ENCODE data around the gene BBS9. TPM values are rescaled to one million over a fixed set of nuclear protein-coding genes. Genes with fewer than 3 reads are reported as not detected.

The BBS9 gene
- polyA plus RNA-seq, 1 donor from 2014 or later = 9.8 TPM

DNA sequence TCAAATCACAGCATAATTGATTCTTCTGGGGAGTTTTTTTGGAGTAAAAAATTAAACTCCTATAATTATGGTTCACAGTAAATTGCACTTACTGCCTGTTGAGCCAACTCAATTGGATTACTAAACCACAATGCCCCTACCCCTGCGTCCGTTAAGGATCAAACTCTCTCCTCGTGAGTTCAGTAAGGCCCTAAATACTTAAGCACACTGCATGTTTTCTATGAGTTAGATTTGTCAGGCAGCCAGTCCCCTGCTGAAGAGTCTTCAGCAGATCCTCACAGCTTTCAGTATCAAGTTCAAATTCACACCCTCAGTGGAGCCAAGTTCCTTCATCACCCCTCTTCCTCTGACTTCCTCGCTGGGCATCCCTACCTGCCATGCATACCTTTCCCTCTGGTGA is 501.0 kb downstream of the BBS9 start:
- no peaks in the 10 kb centered on the region for H4K20me1 ChIP-seq (ENCODE audit: insufficient read depth)
- TF ChIP-seq EP300 (conservative IDR thresholded peaks at IDR 0.05; ENCODE audit: poor library complexity, severe bottlenecking) (no peak), POLR2AphosphoS5 (IDR thresholded peaks at IDR 0.05) (no peak), MXI1 (conservative IDR thresholded peaks at IDR 0.05; ENCODE audit: poor library complexity, severe bottlenecking) (no peak), TAF1 (IDR thresholded peaks at IDR 0.05; ENCODE audit: low read depth) (no peak), RAD21 (conservative IDR thresholded peaks at IDR 0.05) (no peak), SMC3 (conservative IDR thresholded peaks at IDR 0.05; ENCODE audit: poor library complexity) (no peak), EZH2 (IDR thresholded peaks at IDR 0.05; ENCODE audit: borderline replicate concordance, insufficient read depth, low read length, poor library complexity, severe bottlenecking) (no peak)
- TF ChIP-seq, protein P1, sequence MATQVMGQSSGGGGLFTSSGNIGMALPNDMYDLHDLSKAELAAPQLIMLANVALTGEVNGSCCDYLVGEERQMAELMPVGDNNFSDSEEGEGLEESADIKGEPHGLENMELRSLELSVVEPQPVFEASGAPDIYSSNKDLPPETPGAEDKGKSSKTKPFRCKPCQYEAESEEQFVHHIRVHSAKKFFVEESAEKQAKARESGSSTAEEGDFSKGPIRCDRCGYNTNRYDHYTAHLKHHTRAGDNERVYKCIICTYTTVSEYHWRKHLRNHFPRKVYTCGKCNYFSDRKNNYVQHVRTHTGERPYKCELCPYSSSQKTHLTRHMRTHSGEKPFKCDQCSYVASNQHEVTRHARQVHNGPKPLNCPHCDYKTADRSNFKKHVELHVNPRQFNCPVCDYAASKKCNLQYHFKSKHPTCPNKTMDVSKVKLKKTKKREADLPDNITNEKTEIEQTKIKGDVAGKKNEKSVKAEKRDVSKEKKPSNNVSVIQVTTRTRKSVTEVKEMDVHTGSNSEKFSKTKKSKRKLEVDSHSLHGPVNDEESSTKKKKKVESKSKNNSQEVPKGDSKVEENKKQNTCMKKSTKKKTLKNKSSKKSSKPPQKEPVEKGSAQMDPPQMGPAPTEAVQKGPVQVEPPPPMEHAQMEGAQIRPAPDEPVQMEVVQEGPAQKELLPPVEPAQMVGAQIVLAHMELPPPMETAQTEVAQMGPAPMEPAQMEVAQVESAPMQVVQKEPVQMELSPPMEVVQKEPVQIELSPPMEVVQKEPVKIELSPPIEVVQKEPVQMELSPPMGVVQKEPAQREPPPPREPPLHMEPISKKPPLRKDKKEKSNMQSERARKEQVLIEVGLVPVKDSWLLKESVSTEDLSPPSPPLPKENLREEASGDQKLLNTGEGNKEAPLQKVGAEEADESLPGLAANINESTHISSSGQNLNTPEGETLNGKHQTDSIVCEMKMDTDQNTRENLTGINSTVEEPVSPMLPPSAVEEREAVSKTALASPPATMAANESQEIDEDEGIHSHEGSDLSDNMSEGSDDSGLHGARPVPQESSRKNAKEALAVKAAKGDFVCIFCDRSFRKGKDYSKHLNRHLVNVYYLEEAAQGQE (IDR thresholded peaks at IDR 0.05; ENCODE audit: borderline replicate concordance) = no peak
- TF ChIP-seq, protein P2, sequence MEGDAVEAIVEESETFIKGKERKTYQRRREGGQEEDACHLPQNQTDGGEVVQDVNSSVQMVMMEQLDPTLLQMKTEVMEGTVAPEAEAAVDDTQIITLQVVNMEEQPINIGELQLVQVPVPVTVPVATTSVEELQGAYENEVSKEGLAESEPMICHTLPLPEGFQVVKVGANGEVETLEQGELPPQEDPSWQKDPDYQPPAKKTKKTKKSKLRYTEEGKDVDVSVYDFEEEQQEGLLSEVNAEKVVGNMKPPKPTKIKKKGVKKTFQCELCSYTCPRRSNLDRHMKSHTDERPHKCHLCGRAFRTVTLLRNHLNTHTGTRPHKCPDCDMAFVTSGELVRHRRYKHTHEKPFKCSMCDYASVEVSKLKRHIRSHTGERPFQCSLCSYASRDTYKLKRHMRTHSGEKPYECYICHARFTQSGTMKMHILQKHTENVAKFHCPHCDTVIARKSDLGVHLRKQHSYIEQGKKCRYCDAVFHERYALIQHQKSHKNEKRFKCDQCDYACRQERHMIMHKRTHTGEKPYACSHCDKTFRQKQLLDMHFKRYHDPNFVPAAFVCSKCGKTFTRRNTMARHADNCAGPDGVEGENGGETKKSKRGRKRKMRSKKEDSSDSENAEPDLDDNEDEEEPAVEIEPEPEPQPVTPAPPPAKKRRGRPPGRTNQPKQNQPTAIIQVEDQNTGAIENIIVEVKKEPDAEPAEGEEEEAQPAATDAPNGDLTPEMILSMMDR (IDR thresholded peaks at IDR 0.05; ENCODE audit: poor library complexity, severe bottlenecking) = no peak
- H3K9me3 ChIP-seq (ENCODE audit: low read length) = no peaks in the 10 kb centered on the region
- no peaks in the 10 kb centered on the region for H3F3A ChIP-seq (ENCODE audit: insufficient read depth, low read length, poor library complexity, severe bottlenecking)
- no peak overlapping the region for H3K9ac ChIP-seq (ENCODE audit: low read length)
- no peaks in the 10 kb centered on the region for H3K36me3 ChIP-seq (ENCODE audit: insufficient read depth, low read length)
- no peaks in the 10 kb centered on the region for H3K9me2 ChIP-seq (ENCODE audit: insufficient read depth, low read length)
- no peak overlapping the region for H3K4me2 ChIP-seq (ENCODE audit: low read length)
- H3K4me3 ChIP-seq (ENCODE audit: low read length) = no peak overlapping the region
- no peaks in the 10 kb centered on the region for H3K27me3 ChIP-seq (ENCODE audit: insufficient read depth, low read depth, low read length)
- H2AFZ ChIP-seq (ENCODE audit: low read depth, low read length) = no peak overlapping the region
- H3K27ac ChIP-seq (ENCODE audit: low read length) = no peak overlapping the region
- H3K79me2 ChIP-seq (replicated peaks; ENCODE audit: insufficient read depth, low read length) = no peaks in the 10 kb centered on the region

DNA sequence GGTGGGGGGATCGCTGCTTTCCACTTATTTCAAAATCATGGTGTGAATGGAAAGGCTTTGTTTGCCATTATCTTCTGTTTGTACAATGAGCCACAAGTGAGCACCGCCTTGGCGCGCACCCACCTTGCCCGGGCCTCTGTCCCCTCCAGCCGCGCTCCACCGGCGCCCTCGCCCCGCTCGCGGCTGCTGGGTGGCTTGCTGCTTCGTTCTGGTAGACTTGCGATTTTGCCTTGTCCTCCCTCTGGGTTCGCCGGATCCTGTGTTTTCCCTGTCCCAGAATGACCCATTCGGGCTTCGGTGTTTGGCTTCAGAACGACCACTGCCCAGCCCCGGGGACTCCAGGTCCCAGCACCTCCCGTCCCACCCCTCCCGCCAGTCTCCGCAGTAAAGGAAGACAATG is 503.0 kb downstream of the BBS9 start:
- H3K9ac ChIP-seq (ENCODE audit: low read length) = no peak overlapping the region
- H2AFZ ChIP-seq (ENCODE audit: low read depth, low read length) = no peak overlapping the region
- H3K27me3 ChIP-seq (ENCODE audit: insufficient read depth, low read depth, low read length) = no peaks in the 10 kb centered on the region
- no peak overlapping the region for H3K27ac ChIP-seq (ENCODE audit: low read length)
- H4K20me1 ChIP-seq (ENCODE audit: insufficient read depth) = no peaks in the 10 kb centered on the region
- H3F3A ChIP-seq (ENCODE audit: insufficient read depth, low read length, poor library complexity, severe bottlenecking) = no peaks in the 10 kb centered on the region
- H3K4me3 ChIP-seq (ENCODE audit: low read length) = no peak overlapping the region
- H3K9me3 ChIP-seq (ENCODE audit: low read length) = no peaks in the 10 kb centered on the region
- H3K79me2 ChIP-seq (replicated peaks; ENCODE audit: insufficient read depth, low read length) = no peaks in the 10 kb centered on the region
- H3K36me3 ChIP-seq (ENCODE audit: insufficient read depth, low read length) = no peaks in the 10 kb centered on the region
- TF ChIP-seq SMC3 (conservative IDR thresholded peaks at IDR 0.05; ENCODE audit: poor library complexity) (no peak), RAD21 (conservative IDR thresholded peaks at IDR 0.05) (no peak), EZH2 (IDR thresholded peaks at IDR 0.05; ENCODE audit: borderline replicate concordance, insufficient read depth, low read length, poor library complexity, severe bottlenecking) (no peak), POLR2AphosphoS5 (IDR thresholded peaks at IDR 0.05) (no peak), EP300 (conservative IDR thresholded peaks at IDR 0.05; ENCODE audit: poor library complexity, severe bottlenecking) (no peak), MXI1 (conservative IDR thresholded peaks at IDR 0.05; ENCODE audit: poor library complexity, severe bottlenecking) (no peak), TAF1 (IDR thresholded peaks at IDR 0.05; ENCODE audit: low read depth) (no peak)
- TF ChIP-seq, protein P2 (IDR thresholded peaks at IDR 0.05; ENCODE audit: poor library complexity, severe bottlenecking) = no peak
- TF ChIP-seq, protein P1 (IDR thresholded peaks at IDR 0.05; ENCODE audit: borderline replicate concordance) = no peak
- H3K9me2 ChIP-seq (ENCODE audit: insufficient read depth, low read length) = no peaks in the 10 kb centered on the region
- no peak overlapping the region for H3K4me2 ChIP-seq (ENCODE audit: low read length)

All from neural cell (in vitro differentiated cells).